Stomach (tissue), 4 donors: ENCODE measurements around the gene DGCR2.

Experiments
- CTCF ChIP-seq, 7 experiments: fragments of 450-650 bp in 4 of 7; fragments of 200-600 bp in 3 of 7; sonication (generic) in 3 of 7; IDR thresholded peaks; one replicate each; pipeline ENCODE4 v1.5.1; 2016 to 2019; ENCODE audit warnings: antibody characterized with exemption in 7 of 7, control low read depth in 2 of 7, mild to moderate bottlenecking in 1 of 7
- EP300 ChIP-seq: sonication (generic); formaldehyde crosslinking; IDR thresholded peaks from one replicate; pipeline ENCODE4 v1.6.1; 2017; ENCODE audit warnings: antibody characterized with exemption
- POLR2A ChIP-seq, 4 donors: fragments of 450-650 bp; IDR thresholded peaks; one replicate each; pipeline ENCODE4 v1.6.1; 2016; ENCODE audit warnings: antibody characterized with exemption in 4 of 4, control low read depth in 2 of 4, mild to moderate bottlenecking in 1 of 4, moderate library complexity in 1 of 4
- POLR2AphosphoS5 ChIP-seq, 3 donors: sonication (generic); formaldehyde crosslinking; IDR thresholded peaks; one replicate each; pipeline ENCODE4 v1.6.1; 2016; ENCODE audit warnings: antibody characterized with exemption in 3 of 3

GRCh38 chr22:19044381-19044780 lies 77.8 kb downstream of the DGCR2 start:
- TF ChIP-seq POLR2AphosphoS5 (IDR thresholded peaks at IDR 0.05) (no peak), CTCF (IDR thresholded peaks at IDR 0.05) (no peak), POLR2A (IDR thresholded peaks at IDR 0.05) (no peak), EP300 (no peak)
